ENCODE measurements around the gene MAGEC1.

MAGEC1 gene

GRCh38 chrX:141894733-141895132 lies 9.0 kb upstream of the MAGEC1 start:
- Histone ChIP-seq H2BK120ac (ENCODE audit: insufficient read depth, low read length, poor library complexity) (no peak overlapping the region), H2BK12ac (ENCODE audit: low read length) (no peak overlapping the region), H3K79me2 (ENCODE audit: control insufficient read depth, insufficient read depth, low read length, poor library complexity) (no peaks in the 10 kb centered on the region), H4K12ac (ENCODE audit: low read depth, low read length) (no peak overlapping the region), H4K8ac (ENCODE audit: low read depth, low read length) (no peak overlapping the region), H3K23ac (ENCODE audit: low read length) (no peak overlapping the region), H3K9me3 (ENCODE audit: insufficient read depth, low read depth, low read length) (no peaks in the 10 kb centered on the region), H3K27me3 (ENCODE audit: insufficient read depth, low read length) (no peaks in the 10 kb centered on the region), H3K36me3 (ENCODE audit: control insufficient read depth in 1 of 2, insufficient read depth in 2 of 2, low read length in 2 of 2) (no peaks in the 10 kb centered on the region), H3K4me3 (ENCODE audit: low read depth, low read length) (no peak overlapping the region), H3K79me1 (ENCODE audit: low read length) (no peaks in the 10 kb centered on the region), H2BK5ac (ENCODE audit: low read depth, low read length, poor library complexity) (no peak overlapping the region), H3K14ac (ENCODE audit: low read length) (no peak overlapping the region), H3K9ac (ENCODE audit: low read length) (no peak overlapping the region), H3K4ac (ENCODE audit: low read depth, low read length) (no peak overlapping the region), H2AFZ (ENCODE audit: insufficient read depth, low read length, poor library complexity) (no peak overlapping the region), H3K4me1 (ENCODE audit: control insufficient read depth in 1 of 2, insufficient read depth in 2 of 2, low read length in 2 of 2) (no peaks in the 10 kb centered on the region), H3K18ac (ENCODE audit: low read length) (no peak overlapping the region), H2AK5ac (ENCODE audit: low read length) (no peak overlapping the region), H3K27ac (ENCODE audit: low read depth, low read length) (no peak overlapping the region), H3K4me2 (ENCODE audit: low read length) (no peak overlapping the region), H4K91ac (ENCODE audit: low read depth, low read length) (no peak overlapping the region)
- WGBS (ENCODE audit: extremely low coverage, insufficient coverage, insufficient read length), result no CpG with 5 or more reads among the region's 7 CpGs
- DNase-seq, result no peak

- H3K18ac ChIP-seq (ENCODE audit: low read length), result no peak overlapping the region
- no peak overlapping the region for H3K4me2 ChIP-seq (ENCODE audit: low read length)
- no peak for DNase-seq
- H3K27me3 ChIP-seq (ENCODE audit: insufficient read depth, low read length), result no peaks in the 10 kb centered on the region
- H3K9me3 ChIP-seq (ENCODE audit: insufficient read depth, low read depth, low read length), result no peaks in the 10 kb centered on the region
- H2AFZ ChIP-seq (ENCODE audit: insufficient read depth, low read length, poor library complexity), result no peak overlapping the region
- WGBS (ENCODE audit: extremely low coverage, insufficient coverage, insufficient read length), result no CpG with 5 or more reads among the region's 2 CpGs
- H3K4me1 ChIP-seq (ENCODE audit: control insufficient read depth in 1 of 2, insufficient read depth in 2 of 2, low read length in 2 of 2), result no peaks in the 10 kb centered on the region
- H2BK12ac ChIP-seq (ENCODE audit: low read length), result no peak overlapping the region
- H3K4ac ChIP-seq (ENCODE audit: low read depth, low read length), result no peak overlapping the region
- H3K4me3 ChIP-seq (ENCODE audit: low read depth, low read length), result no peak overlapping the region
- H3K79me2 ChIP-seq (ENCODE audit: control insufficient read depth, insufficient read depth, low read length, poor library complexity), result no peaks in the 10 kb centered on the region
- H3K23ac ChIP-seq (ENCODE audit: low read length), result no peak overlapping the region
- no peak overlapping the region for H2AK5ac ChIP-seq (ENCODE audit: low read length)
- H3K9ac ChIP-seq (ENCODE audit: low read length), result no peak overlapping the region
- H3K79me1 ChIP-seq (ENCODE audit: low read length), result no peaks in the 10 kb centered on the region
- H4K8ac ChIP-seq (ENCODE audit: low read depth, low read length), result no peak overlapping the region
- no peak overlapping the region for H3K27ac ChIP-seq (ENCODE audit: low read depth, low read length)
- no peak overlapping the region for H3K14ac ChIP-seq (ENCODE audit: low read length)
- no peak overlapping the region for H4K91ac ChIP-seq (ENCODE audit: low read depth, low read length)
- no peak overlapping the region for H4K12ac ChIP-seq (ENCODE audit: low read depth, low read length)
- H2BK120ac ChIP-seq (ENCODE audit: insufficient read depth, low read length, poor library complexity), result no peak overlapping the region
- no peak overlapping the region for H2BK5ac ChIP-seq (ENCODE audit: low read depth, low read length, poor library complexity)
- H3K36me3 ChIP-seq (ENCODE audit: control insufficient read depth in 1 of 2, insufficient read depth in 2 of 2, low read length in 2 of 2), result no peaks in the 10 kb centered on the region
Measured at GRCh38 chrX:141897690-141898089, 6.0 kb upstream of the MAGEC1 start.

- 93% methylated on average over 2 of the region's 4 CpGs for WGBS (ENCODE audit: extremely low coverage, insufficient coverage, insufficient read length)
- Histone ChIP-seq H3K4ac (ENCODE audit: low read depth, low read length) (no peak overlapping the region), H2BK120ac (ENCODE audit: insufficient read depth, low read length, poor library complexity) (no peak overlapping the region), H3K4me1 (ENCODE audit: control insufficient read depth in 1 of 2, insufficient read depth in 2 of 2, low read length in 2 of 2) (no peaks in the 10 kb centered on the region), H4K8ac (ENCODE audit: low read depth, low read length) (no peak overlapping the region), H2AFZ (ENCODE audit: insufficient read depth, low read length, poor library complexity) (no peak overlapping the region), H3K9me3 (ENCODE audit: insufficient read depth, low read depth, low read length) (no peaks in the 10 kb centered on the region), H2BK12ac (ENCODE audit: low read length) (no peak overlapping the region), H3K36me3 (ENCODE audit: control insufficient read depth in 1 of 2, insufficient read depth in 2 of 2, low read length in 2 of 2) (no peaks in the 10 kb centered on the region), H3K9ac (ENCODE audit: low read length) (no peak overlapping the region), H2AK5ac (ENCODE audit: low read length) (no peak overlapping the region), H3K79me2 (ENCODE audit: control insufficient read depth, insufficient read depth, low read length, poor library complexity) (no peaks in the 10 kb centered on the region), H3K4me3 (ENCODE audit: low read depth, low read length) (no peak overlapping the region), H3K23ac (ENCODE audit: low read length) (no peak overlapping the region), H3K79me1 (ENCODE audit: low read length) (no peaks in the 10 kb centered on the region), H4K91ac (ENCODE audit: low read depth, low read length) (no peak overlapping the region), H3K27ac (ENCODE audit: low read depth, low read length) (no peak overlapping the region), H4K12ac (ENCODE audit: low read depth, low read length) (no peak overlapping the region), H3K18ac (ENCODE audit: low read length) (no peak overlapping the region), H2BK5ac (ENCODE audit: low read depth, low read length, poor library complexity) (no peak overlapping the region), H3K27me3 (ENCODE audit: insufficient read depth, low read length) (no peaks in the 10 kb centered on the region), H3K14ac (ENCODE audit: low read length) (no peak overlapping the region), H3K4me2 (ENCODE audit: low read length) (no peak overlapping the region)
- DNase-seq, result peak in 1 of 2 donors; percentile 57
Measured at GRCh38 chrX:141902366-141902765, 1.3 kb upstream of the MAGEC1 start.

- no peak overlapping the region for H4K12ac ChIP-seq (ENCODE audit: low read depth, low read length)
- H3K9ac ChIP-seq (ENCODE audit: low read length), result no peak overlapping the region
- no peak overlapping the region for H3K4ac ChIP-seq (ENCODE audit: low read depth, low read length)
- no peak overlapping the region for H2BK12ac ChIP-seq (ENCODE audit: low read length)
- H3K36me3 ChIP-seq (ENCODE audit: control insufficient read depth in 1 of 2, insufficient read depth in 2 of 2, low read length in 2 of 2), result no peaks in the 10 kb centered on the region
- no peak overlapping the region for H4K91ac ChIP-seq (ENCODE audit: low read depth, low read length)
- no peaks in the 10 kb centered on the region for H3K79me2 ChIP-seq (ENCODE audit: control insufficient read depth, insufficient read depth, low read length, poor library complexity)
- no peaks in the 10 kb centered on the region for H3K9me3 ChIP-seq (ENCODE audit: insufficient read depth, low read depth, low read length)
- no peak overlapping the region for H2BK5ac ChIP-seq (ENCODE audit: low read depth, low read length, poor library complexity)
- no peak overlapping the region for H3K4me2 ChIP-seq (ENCODE audit: low read length)
- no peak overlapping the region for H3K14ac ChIP-seq (ENCODE audit: low read length)
- H3K18ac ChIP-seq (ENCODE audit: low read length), result no peak overlapping the region
- no peak overlapping the region for H2BK120ac ChIP-seq (ENCODE audit: insufficient read depth, low read length, poor library complexity)
- no peak overlapping the region for H3K27ac ChIP-seq (ENCODE audit: low read depth, low read length)
- no peak overlapping the region for H2AK5ac ChIP-seq (ENCODE audit: low read length)
- no peaks in the 10 kb centered on the region for H3K4me1 ChIP-seq (ENCODE audit: control insufficient read depth in 1 of 2, insufficient read depth in 2 of 2, low read length in 2 of 2)
- H3K79me1 ChIP-seq (ENCODE audit: low read length), result no peaks in the 10 kb centered on the region
- no peak overlapping the region for H3K23ac ChIP-seq (ENCODE audit: low read length)
- no peak overlapping the region for H2AFZ ChIP-seq (ENCODE audit: insufficient read depth, low read length, poor library complexity)
- H3K27me3 ChIP-seq (ENCODE audit: insufficient read depth, low read length), result no peaks in the 10 kb centered on the region
- no peak for DNase-seq
- no peak overlapping the region for H4K8ac ChIP-seq (ENCODE audit: low read depth, low read length)
- H3K4me3 ChIP-seq (ENCODE audit: low read depth, low read length), result no peak overlapping the region
- no CpG with 5 or more reads among the region's 6 CpGs for WGBS (ENCODE audit: extremely low coverage, insufficient coverage, insufficient read length)
Measured at GRCh38 chrX:141904262-141904661, 568 bp downstream of the MAGEC1 start.

Measured in trophoblast cell (in vitro differentiated cells and primary cell).